Thyroid gland (tissue), 4 donors: ENCODE results near the gene RPS15.

ENCODE experiments used
- CTCF ChIP-seq, 6 experiments: fragments of 200-600 bp in 3 of 6; fragments of 450-650 bp in 3 of 6; sonication (generic) in 3 of 6; IDR thresholded peaks; one replicate each; pipeline ENCODE4 v1.5.1; 2016 to 2019; ENCODE audit warnings: antibody characterized with exemption in 6 of 6, mild to moderate bottlenecking in 2 of 6, inconsistent platforms in 1 of 6, moderate library complexity in 1 of 6
- POLR2A ChIP-seq, 2 donors: fragments of 450-650 bp; IDR thresholded peaks; one replicate each; pipeline ENCODE4 v1.6.1; 2017; ENCODE audit warnings: antibody characterized with exemption in 2 of 2, mild to moderate bottlenecking in 2 of 2, moderate library complexity in 1 of 2

- TF ChIP-seq CTCF (IDR thresholded peaks at IDR 0.05): no peak
- TF ChIP-seq POLR2A (IDR thresholded peaks at IDR 0.05): no peak
These were observed 22.0 kb upstream of the RPS15 start for GRCh38 chr19:1416014-1416841.
